ENCODE results near the gene FCGR3A.
"Not testable (repeated sequence)": the region's sequence is repeated elsewhere in the genome, so short reads cannot be mapped to it uniquely, and the experiment has no call there.

- TF ChIP-seq CTCF (IDR thresholded peaks at IDR 0.05); POLR2A (IDR thresholded peaks at IDR 0.05); POLR2AphosphoS5 (IDR thresholded peaks at IDR 0.05); EP300 (IDR thresholded peaks at IDR 0.05; ENCODE audit: low read depth): not testable (repeated sequence)
Measured at GRCh38 chr1:161545005-161545731, 4.5 kb downstream of the FCGR3A start.
